ENCODE results near the gene ARL4A. TPM values are rescaled to one million over a fixed set of nuclear protein-coding genes. Genes with fewer than 3 reads are reported as not detected.

ARL4A gene
- total RNA-seq, 2 donors from 2014 or later = 27.5 to 88.8 TPM

DNA sequence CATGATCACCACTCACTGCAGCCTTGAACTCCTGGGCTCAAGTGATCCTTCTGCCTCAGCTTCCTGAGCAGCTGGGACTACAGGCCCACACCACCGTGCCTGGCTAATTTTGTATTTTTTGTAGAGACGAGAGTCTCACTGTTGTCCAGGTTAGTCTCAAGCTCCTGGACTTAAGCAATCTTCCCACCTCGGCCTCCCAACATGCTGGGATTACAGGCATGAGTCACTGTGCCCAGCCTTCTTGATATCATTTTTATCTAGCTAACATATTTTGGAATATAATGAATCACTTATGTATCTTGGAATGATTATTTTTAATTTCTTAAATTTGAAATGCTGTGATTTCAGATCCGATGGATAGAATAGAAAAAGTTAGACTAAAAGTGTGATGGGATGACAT is 18.4 kb downstream of the ARL4A start:
- no peaks in the 10 kb centered on the region for H3K9me3 ChIP-seq
- H3K4me3 ChIP-seq = no peak overlapping the region
- H3K4me1 ChIP-seq = no peaks in the 10 kb centered on the region
- H3K27ac ChIP-seq = no peak overlapping the region
- H3K36me3 ChIP-seq = no peaks in the 10 kb centered on the region
- intact Hi-C loops (cut with DNase I) = no loop called here
- TF ChIP-seq, protein P1, sequence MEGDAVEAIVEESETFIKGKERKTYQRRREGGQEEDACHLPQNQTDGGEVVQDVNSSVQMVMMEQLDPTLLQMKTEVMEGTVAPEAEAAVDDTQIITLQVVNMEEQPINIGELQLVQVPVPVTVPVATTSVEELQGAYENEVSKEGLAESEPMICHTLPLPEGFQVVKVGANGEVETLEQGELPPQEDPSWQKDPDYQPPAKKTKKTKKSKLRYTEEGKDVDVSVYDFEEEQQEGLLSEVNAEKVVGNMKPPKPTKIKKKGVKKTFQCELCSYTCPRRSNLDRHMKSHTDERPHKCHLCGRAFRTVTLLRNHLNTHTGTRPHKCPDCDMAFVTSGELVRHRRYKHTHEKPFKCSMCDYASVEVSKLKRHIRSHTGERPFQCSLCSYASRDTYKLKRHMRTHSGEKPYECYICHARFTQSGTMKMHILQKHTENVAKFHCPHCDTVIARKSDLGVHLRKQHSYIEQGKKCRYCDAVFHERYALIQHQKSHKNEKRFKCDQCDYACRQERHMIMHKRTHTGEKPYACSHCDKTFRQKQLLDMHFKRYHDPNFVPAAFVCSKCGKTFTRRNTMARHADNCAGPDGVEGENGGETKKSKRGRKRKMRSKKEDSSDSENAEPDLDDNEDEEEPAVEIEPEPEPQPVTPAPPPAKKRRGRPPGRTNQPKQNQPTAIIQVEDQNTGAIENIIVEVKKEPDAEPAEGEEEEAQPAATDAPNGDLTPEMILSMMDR (IDR thresholded peaks at IDR 0.05) = no peak
- no peaks in the 10 kb centered on the region for H3K27me3 ChIP-seq
- H3K9ac ChIP-seq (ENCODE audit: low read depth in 2 of 2, low read length in 2 of 2) = no peak overlapping the region
- DNase-seq = no peak

DNA sequence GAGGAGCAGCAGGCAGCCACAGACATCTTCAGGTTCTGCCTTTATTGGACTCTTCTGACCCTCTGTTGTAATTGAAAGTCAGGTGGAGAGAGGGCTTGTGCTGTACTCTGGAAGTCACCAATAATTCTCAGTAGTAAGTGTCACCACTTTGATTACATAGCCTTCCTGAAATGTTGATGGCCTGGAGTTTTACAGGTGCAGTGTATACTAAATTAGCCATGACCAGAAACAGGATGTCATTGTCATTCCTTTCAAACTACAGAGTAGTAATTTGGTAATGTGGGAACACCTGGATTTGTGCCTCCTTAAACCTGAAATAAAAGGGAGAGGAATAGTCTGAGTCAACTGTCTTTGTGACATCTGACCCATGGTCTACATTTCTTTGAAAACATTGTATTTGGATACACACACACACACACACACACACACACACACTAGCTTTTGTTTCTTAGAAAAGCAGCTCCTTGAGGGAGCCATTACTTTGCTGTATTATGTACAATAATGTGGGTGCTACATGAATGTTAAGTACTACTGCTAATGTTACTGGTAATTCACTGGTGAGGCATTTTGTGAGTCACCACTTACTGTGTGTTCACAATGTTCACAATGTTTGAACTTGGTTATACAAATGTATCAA is 19.6 kb downstream of the ARL4A start:
- no peak for DNase-seq
- no peaks in the 10 kb centered on the region for H3K9me3 ChIP-seq
- H3K27ac ChIP-seq = no peak overlapping the region

DNA sequence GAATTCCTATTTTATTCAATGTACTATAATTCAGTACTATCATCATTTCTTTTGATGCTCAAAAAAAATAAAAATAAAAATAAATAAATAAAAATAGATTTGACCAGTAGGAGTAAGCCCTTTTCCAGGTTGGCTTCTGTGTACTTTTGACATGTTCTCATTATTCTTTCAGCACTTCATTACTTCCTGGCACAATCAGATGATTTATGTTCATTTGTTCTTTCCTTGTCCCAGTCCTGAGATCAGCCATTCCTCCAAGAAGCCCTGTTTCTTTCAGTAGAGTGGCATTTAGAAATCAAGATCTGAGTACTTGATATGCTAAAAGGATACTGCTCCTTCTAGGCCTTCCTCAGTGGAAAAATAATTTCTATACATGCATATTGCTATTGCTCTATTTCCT is 20.9 kb downstream of the ARL4A start:
- Histone ChIP-seq H3K4me1 (peaks cover 3% of the 10 kb centered on the region), H3K9ac (ENCODE audit: low read depth in 2 of 2, low read length in 2 of 2) (no peak overlapping the region), H3K36me3 (no peaks in the 10 kb centered on the region), H3K27me3 (no peaks in the 10 kb centered on the region), H3K9me3 (no peaks in the 10 kb centered on the region), H3K4me3 (no peak overlapping the region), H3K27ac (no peak overlapping the region)
- TF ChIP-seq, protein P1 (IDR thresholded peaks at IDR 0.05) = no peak
- intact Hi-C loops (cut with DNase I) = no loop called here
- no peak for DNase-seq

More for the DNA sequence above, 19.6 kb downstream of the ARL4A start:
- TF ChIP-seq, protein P1 (IDR thresholded peaks at IDR 0.05) = no peak
- Histone ChIP-seq H3K36me3 (no peaks in the 10 kb centered on the region), H3K4me1 (no peaks in the 10 kb centered on the region), H3K27me3 (no peaks in the 10 kb centered on the region), H3K4me3 (no peak overlapping the region), H3K9ac (ENCODE audit: low read depth in 2 of 2, low read length in 2 of 2) (no peak overlapping the region)
- intact Hi-C loops (cut with DNase I) = no loop called here

DNA sequence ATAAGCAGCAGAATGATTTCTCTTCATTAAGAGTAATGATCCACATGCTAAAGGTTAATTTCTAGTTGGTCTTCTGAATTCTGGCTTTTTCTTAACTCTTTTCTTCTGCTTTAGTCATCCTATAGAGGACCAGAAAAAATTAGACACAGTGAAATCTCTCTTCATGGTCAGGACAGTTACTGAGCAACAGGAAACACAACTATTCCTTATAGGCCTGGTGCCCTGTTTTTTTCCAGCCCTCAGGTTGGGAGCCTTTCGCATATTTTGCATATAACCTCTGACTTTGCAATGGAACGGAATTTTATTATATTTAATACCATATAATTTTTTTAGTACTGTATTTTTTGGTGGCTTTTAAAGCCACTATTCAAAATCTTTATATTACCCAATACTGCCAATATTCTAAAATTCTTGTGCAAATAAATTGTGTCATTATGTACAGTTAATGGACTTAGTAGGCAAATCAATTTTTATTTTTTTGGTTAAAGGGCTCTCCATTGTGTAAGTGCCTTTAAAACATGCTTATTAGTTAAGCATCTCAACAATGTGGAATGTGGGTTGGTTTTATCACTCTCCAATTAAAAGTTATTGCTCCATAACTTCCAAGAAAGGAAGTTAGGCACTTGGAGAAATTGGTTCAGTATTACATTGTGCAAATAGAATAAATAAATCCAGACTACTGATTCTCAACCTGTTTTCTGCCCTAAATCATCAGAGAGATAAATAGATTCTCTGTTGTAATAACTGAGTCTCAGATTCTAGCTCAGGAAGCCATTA is 22.5 kb downstream of the ARL4A start:
- Histone ChIP-seq H3K9ac (ENCODE audit: low read depth in 2 of 2, low read length in 2 of 2) (no peak overlapping the region), H3K9me3 (no peaks in the 10 kb centered on the region), H3K4me1 (peaks cover 7% of the 10 kb centered on the region), H3K27ac (peak overlapping the region; percentile 11), H3K27me3 (no peaks in the 10 kb centered on the region), H3K36me3 (no peaks in the 10 kb centered on the region), H3K4me3 (no peak overlapping the region)
- TF ChIP-seq, protein P1 (IDR thresholded peaks at IDR 0.05) = no peak
- DNase-seq = no peak
- intact Hi-C loops (cut with DNase I) = no loop called here

DNA sequence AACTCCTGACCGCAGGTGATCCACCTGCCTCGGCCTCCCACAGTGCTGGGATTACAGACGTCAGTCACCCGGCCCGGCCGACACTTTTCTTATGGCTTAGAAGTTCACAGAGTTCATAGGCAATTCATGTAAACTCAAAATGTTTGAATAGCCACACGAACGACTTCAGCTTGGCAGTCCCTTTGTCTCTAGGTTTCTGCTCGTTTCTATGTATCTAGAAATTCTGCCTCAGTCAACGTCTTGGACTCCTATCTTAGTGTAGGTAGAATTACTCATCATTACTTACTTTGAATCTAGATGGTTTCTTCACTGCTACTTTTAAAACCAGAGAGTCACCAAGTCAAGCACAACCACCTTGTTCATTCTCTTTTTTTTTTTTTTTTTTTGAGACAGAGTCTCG is 23.7 kb downstream of the ARL4A start:
- H3K27ac ChIP-seq = peak overlapping the region; percentile 11
- TF ChIP-seq, protein P1 (IDR thresholded peaks at IDR 0.05) = no peak
- intact Hi-C loops (cut with DNase I) = no loop called here
- no peaks in the 10 kb centered on the region for H3K27me3 ChIP-seq
- H3K4me1 ChIP-seq = peaks cover 9% of the 10 kb centered on the region
- no peak overlapping the region for H3K9ac ChIP-seq (ENCODE audit: low read depth in 2 of 2, low read length in 2 of 2)
- H3K36me3 ChIP-seq = no peaks in the 10 kb centered on the region
- no peak overlapping the region for H3K4me3 ChIP-seq
- peak; percentile 49 for DNase-seq
- no peaks in the 10 kb centered on the region for H3K9me3 ChIP-seq
